Measurements from ENCODE around the gene PHLDA1. TPM values are rescaled to one million over a fixed set of nuclear protein-coding genes. Genes with fewer than 3 reads are reported as not detected.
"Not testable (repeated sequence)": the region's sequence is repeated elsewhere in the genome, so short reads cannot be mapped to it uniquely, and the experiment has no call there.

Gene PHLDA1
- total RNA-seq, 4 donors from 2014 or later: 2.4 to 32.7 (median 7.9) TPM

DNA sequence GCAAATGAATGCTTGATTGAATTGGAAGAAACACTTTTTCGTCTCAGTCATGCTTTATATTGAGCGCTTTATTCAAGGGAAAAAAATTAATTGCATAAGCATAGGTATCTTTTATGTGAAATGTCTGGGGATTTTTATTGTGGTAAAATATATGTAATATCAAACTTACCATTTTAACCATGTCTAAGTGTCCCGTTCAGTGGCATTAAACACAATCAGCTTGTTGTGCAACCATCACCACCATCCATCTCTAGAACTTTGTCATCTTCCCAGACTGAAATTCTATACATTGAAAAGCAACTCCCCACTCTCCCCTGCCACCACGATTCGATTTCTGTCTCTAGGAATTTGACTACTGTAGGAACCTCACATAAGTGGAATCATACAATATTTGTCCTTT, 39.8 kb downstream of the PHLDA1 start:
- TF ChIP-seq POLR2A (IDR thresholded peaks at IDR 0.05): no peak
- TF ChIP-seq, protein P1, sequence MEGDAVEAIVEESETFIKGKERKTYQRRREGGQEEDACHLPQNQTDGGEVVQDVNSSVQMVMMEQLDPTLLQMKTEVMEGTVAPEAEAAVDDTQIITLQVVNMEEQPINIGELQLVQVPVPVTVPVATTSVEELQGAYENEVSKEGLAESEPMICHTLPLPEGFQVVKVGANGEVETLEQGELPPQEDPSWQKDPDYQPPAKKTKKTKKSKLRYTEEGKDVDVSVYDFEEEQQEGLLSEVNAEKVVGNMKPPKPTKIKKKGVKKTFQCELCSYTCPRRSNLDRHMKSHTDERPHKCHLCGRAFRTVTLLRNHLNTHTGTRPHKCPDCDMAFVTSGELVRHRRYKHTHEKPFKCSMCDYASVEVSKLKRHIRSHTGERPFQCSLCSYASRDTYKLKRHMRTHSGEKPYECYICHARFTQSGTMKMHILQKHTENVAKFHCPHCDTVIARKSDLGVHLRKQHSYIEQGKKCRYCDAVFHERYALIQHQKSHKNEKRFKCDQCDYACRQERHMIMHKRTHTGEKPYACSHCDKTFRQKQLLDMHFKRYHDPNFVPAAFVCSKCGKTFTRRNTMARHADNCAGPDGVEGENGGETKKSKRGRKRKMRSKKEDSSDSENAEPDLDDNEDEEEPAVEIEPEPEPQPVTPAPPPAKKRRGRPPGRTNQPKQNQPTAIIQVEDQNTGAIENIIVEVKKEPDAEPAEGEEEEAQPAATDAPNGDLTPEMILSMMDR (IDR thresholded peaks at IDR 0.05 in 4 of 5, conservative IDR thresholded peaks at IDR 0.05 in 1 of 5): no peak
- DNase-seq: no peak
- Histone ChIP-seq H3K4me1 (peaks cover 0 to 4% of the 10 kb centered on the region in 2 donors), H3K9me3 (no peaks in the 10 kb centered on the region), H3K36me3 (no peaks in the 10 kb centered on the region), H3K27ac (no peak overlapping the region), H3K4me3 (no peak overlapping the region), H3K27me3 (no peaks in the 10 kb centered on the region)
- intact Hi-C loops (cut with DNase I; ENCODE audit: low total_unique reads) (no loop called here), in situ Hi-C loops (cut with MboI; ENCODE audit: low sequenced_read_pairs in 4 of 4) (no loop called here)
- no peak for ATAC-seq

DNA sequence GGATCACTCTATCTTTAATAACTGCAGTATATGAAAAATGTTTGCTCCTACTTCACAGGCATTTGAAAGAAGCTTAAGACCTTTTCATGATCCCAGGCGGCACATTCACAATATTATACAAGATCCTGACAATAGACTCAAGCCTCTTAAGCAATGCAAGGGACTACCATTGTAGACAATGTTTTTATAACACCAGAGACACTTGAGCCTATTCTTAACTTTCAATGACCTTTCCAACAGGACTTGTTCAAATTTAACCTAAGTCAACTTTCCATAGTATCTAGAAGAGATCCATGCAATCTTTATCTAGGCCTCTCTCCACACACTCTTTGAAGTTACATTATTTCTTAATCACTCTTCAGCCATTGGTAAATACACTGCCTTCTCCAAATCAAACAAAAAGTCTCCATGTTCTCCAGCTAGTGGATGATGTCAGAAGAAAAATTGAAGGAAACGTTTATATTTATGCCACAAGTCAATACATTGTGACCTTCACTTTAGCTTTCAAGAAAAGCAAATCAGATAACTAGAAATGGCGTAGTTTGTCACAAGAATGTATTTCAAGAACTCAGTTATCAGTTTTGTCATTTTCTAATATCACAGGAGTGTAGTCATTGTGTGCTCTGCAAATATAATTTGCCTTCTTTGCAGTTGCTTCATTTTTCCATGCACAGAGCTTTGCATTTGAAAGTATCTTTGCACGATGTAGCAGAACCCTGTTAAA, 41.2 kb downstream of the PHLDA1 start:
- intact Hi-C loops (cut with DNase I; ENCODE audit: low total_unique reads): no loop called here
- ATAC-seq: no peak
- in situ Hi-C loops (cut with MboI; ENCODE audit: low sequenced_read_pairs in 4 of 4): no loop called here

DNA sequence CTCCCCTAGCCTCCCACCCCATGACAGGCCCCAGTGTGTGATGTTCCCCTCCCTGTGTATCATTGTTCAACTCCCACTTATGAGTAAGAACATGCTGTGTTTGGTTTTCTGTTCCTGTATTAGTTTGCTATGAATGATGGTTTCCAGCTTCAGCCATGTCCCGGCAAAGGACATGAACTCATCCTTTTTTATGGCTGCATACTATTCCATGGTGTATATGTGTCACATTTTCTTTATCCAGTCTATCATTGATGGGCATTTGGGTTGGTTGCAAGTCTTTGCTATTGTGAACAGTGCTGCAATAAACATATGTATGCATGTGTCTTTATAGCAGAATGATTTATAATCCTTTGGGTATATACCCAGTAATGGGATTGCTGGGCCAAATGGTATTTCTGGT, 43.9 kb downstream of the PHLDA1 start:
- intact Hi-C loops (cut with DNase I; ENCODE audit: low total_unique reads); H3K9me3 ChIP-seq; H3K4me3 ChIP-seq; H3K27ac ChIP-seq; H3K27me3 ChIP-seq; ATAC-seq; H3K4me1 ChIP-seq; in situ Hi-C loops (cut with MboI; ENCODE audit: low sequenced_read_pairs in 4 of 4); DNase-seq; H3K36me3 ChIP-seq: not testable (repeated sequence)

More for the DNA sequence above, 41.2 kb downstream of the PHLDA1 start:
- no peaks in the 10 kb centered on the region for H3K36me3 ChIP-seq
- H3K4me3 ChIP-seq: no peak overlapping the region
- H3K27ac ChIP-seq: no peak overlapping the region
- no peaks in the 10 kb centered on the region for H3K9me3 ChIP-seq
- no peaks in the 10 kb centered on the region for H3K27me3 ChIP-seq
- H3K4me1 ChIP-seq: peaks cover 0 to 4% of the 10 kb centered on the region in 2 donors
- no peak for DNase-seq
- TF ChIP-seq, protein P1 (IDR thresholded peaks at IDR 0.05 in 4 of 5, conservative IDR thresholded peaks at IDR 0.05 in 1 of 5): no peak
- no peak for TF ChIP-seq POLR2A (IDR thresholded peaks at IDR 0.05)

DNA sequence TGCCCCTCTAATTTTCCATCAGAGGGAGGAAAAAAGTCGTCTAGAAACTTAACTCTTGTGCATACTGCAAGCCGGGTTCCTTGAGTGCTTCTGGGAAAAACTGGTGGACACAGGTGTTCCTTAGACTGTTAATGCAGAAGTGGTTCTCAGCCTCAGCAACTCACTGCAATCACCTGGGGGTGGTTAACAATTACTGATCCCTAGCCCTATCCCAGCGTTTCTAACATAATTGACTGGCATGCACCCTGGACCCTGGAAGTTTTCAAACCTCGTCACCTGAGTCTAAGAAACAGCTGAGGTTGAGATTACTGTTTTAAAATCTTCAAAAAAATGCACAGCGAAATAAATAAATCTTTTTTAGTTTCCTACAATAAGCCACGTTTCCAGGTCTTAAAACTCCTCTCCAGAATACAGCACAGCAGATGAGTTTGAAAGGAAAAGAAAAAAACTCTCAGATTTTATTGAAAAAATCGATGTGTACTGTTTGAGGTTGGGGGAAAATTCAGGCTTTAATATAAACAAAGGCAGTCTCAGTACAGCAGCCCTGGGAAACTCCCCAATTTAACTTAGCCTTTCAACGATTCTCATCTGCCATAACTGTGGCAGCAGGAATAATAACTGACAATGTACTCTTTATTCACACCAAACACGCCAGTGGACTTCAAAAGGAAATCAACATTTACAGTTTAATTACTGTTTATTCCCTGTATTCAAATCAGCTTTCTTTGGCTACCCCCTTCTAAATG, 45.4 kb downstream of the PHLDA1 start:
- no peaks in the 10 kb centered on the region for H3K36me3 ChIP-seq
- H3K9me3 ChIP-seq: no peaks in the 10 kb centered on the region
- ATAC-seq (no peak), DNase-seq (no peak)
- intact Hi-C loops (cut with DNase I; ENCODE audit: low total_unique reads): no loop called here
- TF ChIP-seq, protein P1 (IDR thresholded peaks at IDR 0.05 in 4 of 5, conservative IDR thresholded peaks at IDR 0.05 in 1 of 5): no peak
- TF ChIP-seq POLR2A (IDR thresholded peaks at IDR 0.05): no peak
- no peaks in the 10 kb centered on the region for H3K27me3 ChIP-seq
- in situ Hi-C loops (cut with MboI; ENCODE audit: low sequenced_read_pairs in 4 of 4): no loop called here
- no peak overlapping the region for H3K27ac ChIP-seq
- peaks cover 0 to 3% of the 10 kb centered on the region in 2 donors for H3K4me1 ChIP-seq
- no peak overlapping the region for H3K4me3 ChIP-seq

DNA sequence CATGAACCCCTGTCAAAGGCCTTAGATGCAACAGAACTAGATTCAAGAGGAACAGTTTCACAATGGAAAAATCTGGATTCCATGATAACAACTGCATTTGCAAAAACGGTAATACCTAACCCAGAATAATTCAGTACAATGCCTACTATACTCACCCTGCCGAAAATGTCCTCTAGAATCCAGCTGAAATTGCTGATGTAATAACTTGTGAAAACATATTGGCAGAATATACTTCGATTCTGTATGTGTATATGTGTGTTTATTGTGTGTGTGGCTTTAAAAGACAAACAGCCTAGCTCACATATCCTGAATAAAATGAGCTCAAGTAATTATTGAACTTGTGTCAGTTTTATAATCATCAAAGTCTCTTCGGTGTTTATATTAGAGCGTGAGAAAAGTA, 46.0 kb downstream of the PHLDA1 start:
- Histone ChIP-seq H3K27me3 (no peaks in the 10 kb centered on the region), H3K4me3 (no peak overlapping the region), H3K9me3 (no peaks in the 10 kb centered on the region), H3K4me1 (peaks cover 0 to 3% of the 10 kb centered on the region in 2 donors), H3K36me3 (no peaks in the 10 kb centered on the region), H3K27ac (no peak overlapping the region)
- no peak for TF ChIP-seq POLR2A (IDR thresholded peaks at IDR 0.05)
- TF ChIP-seq, protein P1 (IDR thresholded peaks at IDR 0.05 in 4 of 5, conservative IDR thresholded peaks at IDR 0.05 in 1 of 5): no peak
- DNase-seq: no peak
- intact Hi-C loops (cut with DNase I; ENCODE audit: low total_unique reads) (no loop called here), in situ Hi-C loops (cut with MboI; ENCODE audit: low sequenced_read_pairs in 4 of 4) (no loop called here)
- ATAC-seq: no peak
